HG02571 (cell line): ENCODE data around the gene LDB3.

ENCODE experiments used
- ATAC-seq: cut with Tn5 transposase; IDR thresholded peaks from one replicate; pipeline ENCODE4 v1.9.1; 2021; ENCODE audit warnings: mild to moderate bottlenecking, moderate library complexity; ENCODE audit not compliant: unreplicated experiment

LDB3 gene

DNA sequence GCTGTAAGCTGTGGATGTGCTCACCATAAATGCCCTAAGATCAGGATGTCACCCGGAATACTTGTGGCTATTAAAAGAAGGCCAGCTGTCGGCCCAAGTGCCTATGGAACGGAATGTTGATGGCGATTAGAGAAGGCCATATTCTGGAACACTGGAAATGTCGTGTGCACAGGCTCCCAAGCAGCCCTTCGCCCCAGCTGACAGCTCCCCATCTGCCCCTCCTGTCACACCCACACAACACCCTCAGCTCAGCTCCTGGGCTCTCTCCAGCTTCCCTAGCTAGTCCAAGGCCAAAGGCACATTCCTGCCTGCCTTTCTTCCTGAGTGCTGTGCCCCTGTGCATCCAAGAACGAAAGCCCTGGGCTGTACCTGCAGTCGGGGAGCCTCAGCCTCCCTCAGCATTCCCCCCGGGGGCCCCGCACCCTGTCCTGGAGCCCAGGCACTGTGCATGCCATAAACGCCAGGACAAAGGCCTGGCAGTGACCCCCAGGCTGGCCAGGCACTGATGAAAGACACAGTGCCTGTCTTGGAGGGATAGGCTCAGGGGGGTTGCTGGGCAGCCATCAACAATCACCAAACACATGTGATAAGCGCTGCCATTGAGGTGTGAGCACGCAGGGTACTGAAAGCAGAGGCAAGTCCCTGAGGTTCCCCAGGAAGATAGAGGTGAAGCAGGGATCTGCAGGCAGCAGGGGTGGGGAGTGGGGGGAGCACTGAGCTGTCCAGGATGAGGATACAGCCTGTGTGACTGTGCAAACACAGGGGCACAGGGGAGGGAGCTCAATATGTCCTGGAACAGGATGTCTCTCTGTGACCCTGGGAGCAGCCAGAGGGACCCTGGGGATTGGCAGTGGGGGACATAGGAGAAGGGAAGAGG is 3.7 kb upstream of the LDB3 start:
- no peak for ATAC-seq

DNA sequence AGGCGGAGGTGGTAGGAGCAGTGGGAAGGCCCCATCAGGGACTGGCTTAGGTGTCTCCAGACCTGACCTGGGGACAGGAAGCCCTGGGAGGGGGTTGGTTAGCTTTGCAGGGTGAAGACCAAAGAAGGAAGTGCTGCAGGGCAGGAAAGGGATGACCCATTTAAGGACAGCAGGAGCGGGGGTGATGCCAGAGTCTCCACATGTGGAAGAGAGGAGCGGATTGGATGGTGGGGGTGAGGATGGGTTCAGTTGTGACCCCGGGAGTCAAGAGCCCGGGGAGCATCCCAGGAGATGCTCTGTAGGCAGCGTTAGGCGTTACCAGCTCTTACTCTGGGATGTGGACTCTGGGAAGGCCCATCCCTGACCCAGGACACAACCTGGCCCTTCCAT is 3.1 kb upstream of the LDB3 start:
- ATAC-seq: no peak

DNA sequence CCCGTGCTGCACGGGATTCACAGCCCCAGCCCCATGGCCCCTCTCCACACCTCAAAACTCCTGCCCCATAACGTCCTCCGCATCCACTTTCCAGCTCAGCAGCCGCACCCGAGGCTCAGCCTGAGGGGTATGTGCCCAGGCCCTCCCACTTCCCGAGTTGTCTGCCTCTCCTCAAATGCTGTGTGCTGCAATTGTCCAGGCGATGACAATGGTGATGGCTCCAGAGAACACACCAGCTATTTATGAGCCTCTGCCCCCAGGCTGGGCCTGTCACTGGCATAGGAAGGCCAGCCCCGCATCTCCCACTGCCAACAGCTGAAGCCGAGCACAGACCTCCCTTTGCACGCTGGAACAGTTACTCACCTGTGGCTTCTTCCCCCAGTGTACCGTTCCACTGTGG is 2.4 kb upstream of the LDB3 start:
- ATAC-seq: no peak

DNA sequence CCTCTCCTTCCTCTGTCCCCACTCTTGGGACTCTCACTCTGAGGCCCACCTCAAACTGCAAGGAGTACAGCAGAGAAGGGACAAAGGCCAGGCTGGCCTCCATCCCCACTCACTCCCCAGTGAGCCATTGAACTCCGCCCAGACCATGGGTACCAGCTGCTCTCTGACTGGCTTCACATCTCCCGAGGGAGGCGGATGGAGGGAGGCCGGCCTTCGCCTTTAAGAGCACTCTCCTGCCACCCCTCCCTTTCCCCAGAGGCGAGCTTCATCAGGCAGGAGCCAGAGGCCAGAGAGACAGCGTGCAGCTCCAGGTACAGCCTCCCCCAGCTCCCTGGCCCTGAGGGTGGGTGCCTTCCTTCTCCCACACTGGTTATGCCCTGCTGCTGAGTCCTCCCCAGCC is 1.8 kb upstream of the LDB3 start:
- ATAC-seq: no peak

DNA sequence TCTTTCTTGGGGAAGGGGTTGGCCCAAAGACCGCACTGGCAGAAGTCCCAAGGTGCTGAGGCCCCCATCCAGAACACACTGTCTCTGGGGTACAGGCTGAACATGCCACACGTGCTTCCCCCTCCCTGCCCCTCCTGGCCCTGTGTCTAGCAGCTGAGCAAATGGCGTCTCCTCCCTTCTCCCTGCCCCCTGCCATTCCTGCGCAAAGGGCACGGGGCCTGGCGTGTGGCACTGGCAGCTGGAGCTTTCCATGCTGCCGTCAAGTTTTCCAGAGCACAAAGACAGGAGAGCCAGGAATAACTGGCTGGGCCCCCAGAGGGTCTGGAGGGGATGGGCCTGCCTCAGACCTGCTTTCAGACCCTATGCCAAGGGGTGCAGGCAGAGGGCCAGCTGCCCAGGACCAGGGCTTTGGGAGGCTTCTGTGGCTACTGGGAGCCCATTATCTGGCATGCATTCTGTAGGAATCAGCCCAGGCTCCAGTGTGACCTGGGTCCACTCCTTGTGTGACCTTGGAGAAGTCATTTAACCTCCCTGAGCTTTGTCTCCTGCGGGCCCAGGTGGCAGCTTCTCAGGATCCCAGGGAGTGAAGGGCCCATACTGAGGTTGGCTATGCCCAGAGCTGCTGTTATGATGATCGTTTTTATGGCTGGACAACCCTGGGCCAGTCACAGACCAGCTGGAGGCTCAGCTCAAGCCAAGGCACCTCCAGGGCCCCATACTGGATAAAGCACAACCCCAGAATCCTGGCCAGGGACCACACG is 710 bp upstream of the LDB3 start:
- ATAC-seq: no peak

DNA sequence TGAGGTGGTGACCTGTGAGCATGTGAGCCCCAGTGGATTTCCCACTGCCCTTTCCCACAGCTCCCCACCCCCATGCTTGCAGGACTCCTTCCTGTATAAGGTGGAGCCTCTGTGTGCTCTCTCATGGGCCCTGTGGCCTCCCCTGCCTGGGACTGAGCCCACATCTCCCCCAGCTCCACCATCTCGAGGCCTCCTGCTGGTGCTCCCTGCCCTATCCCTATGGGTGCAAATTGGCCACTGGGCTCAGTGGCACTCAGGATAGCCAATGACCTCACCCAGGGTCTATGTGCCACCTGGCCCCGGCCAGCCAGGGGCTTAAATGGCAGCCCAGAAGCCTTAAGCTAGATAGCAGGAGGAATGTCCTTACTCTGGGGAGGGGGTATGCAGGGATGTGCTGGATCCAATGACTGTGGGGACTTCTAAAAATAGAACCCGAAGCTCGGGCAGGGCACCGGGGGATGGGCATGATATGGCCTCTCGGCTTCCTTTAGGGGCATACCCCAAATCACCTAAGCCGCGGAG is 2.0 kb downstream of the LDB3 start:
- ATAC-seq: no peak

DNA sequence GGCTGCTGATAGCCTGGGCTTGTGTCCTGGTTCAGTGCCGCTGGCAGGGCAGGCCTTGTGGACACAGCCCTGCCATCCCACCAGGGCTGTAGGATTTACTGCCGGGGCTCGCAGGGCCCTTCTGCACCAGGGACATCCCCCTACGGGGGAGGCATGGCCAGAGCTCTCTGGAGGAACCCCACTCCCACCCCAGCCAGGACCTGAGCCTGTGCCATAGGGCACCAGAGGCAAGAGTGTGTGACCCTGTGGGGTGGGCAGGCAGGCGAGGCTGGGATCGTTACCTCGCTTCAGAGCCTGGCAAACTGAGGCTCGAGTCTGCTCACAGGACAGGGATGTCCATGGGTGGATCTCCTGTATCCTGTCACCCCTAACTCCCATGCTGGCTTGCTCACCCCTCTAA is 2.6 kb downstream of the LDB3 start:
- no peak for ATAC-seq

DNA sequence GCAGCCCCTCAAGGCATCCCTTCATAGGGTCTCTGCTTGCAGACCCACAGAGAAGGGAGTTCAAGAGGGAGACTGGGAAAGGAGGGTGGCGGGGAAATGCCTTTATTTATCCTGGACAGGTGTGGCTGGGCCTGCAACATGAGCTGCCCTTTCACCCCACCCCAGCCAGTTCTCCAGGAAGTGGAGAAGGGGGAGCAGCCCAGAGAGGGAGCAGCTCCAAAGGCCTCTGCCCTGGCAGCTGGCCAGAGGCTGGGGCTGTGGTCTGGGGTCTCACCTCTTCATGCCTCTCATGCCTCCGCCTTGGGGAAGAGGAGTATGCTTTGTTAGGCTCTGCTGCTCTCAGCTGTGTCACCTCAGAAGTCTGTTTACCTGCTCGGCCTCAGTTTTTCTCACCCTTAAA is 3.1 kb downstream of the LDB3 start:
- no peak for ATAC-seq

DNA sequence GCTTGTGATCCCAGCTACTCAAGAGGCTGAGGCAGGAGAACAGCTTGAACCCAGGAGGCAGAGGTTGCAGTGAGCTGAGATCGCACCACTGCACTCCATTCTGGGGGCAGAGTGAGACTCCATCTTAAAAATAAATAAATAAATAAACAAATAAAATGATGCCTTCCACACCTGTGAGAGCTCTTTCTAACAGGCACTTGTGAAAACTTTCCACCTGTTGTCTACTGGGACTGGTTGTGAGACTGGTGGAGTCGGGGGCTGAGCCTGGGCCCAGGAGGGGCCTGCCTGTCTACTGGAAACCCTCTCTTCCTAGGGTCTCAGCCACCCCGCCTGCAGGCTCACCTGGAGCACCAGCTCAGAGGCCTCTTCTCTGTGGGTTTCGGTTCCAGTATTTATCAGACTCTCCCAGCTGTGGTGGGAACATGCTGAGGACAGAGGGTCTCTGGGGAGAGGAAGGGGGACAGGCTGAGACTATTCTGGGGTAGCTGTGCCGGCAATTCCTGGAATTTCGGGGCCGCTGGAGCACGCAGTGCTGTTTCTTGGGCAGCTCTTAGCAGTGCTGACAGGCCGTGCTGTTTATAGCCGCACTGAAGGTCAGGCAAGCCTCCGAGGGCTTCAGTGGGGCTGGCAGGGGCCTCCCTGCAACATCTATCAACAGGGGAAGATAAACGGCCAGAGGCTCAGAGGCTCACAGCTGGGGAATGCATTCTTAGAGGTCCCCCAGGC is 3.8 kb downstream of the LDB3 start:
- no peak for ATAC-seq

DNA sequence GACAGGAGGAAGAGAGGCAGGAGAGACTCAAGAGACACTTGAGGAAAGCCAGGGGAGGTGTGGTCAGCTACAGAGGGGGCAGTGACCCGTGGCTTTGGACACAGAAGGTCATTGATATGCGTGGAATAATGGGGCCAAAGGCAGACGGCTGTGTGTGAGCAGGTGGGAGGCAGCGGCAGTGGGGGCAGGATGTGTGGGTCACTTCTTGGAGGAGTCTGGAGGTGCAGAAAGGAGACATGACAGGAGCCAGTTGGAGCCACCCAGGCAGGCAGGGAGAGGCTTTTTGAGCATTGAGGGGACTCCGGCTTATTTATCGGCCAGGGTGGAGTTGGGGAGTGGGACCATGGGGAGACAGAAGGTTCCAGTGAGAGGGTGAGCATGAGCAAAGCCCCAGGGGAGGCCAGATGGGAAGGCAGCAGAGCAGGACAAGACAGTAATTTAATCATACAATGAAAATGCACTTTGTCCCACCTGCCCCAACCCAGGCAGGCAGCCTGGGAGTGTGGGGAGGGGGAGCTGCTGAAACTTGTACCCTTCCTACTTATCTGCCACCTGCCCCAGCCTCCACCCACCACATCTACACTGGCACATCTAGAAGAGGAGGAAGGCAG is 5.0 kb downstream of the LDB3 start:
- no peak for ATAC-seq

DNA sequence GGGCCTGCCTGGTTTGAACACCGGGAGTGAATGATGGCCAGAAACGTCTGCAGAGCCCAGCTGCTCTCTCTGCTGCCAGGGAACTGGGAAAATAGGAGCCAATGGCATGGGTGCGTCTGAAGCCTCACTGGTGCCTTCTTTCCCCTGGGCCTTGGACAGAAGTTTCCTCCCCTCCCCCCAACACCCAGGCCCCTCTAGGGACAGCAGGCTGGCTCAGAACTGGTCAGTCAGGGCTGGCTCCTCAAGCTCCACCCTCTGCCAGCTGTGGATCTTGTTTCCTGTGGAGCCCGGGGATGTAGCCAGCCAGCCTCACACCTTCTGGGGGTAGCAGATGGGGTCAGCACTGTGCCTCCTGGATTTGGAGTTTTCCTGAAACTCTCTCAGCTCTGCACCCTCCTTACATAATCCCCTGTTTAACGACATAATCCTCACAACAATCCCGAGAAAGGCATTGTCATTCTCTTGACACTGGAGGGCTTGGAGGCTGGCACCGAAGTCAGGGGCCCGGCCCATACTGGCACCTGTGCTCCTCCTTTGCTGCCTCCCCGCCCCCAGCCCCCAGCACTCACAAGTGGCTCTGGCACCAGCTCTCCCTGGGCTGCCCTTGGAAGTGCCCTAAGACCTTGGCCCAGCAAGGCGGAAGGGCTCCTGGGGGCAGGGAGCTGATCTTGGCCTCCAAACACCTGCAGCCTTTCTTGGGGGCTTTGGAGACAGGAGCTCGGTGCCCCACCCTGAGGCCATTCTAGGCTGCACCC is 5.7 kb downstream of the LDB3 start:
- no peak for ATAC-seq

DNA sequence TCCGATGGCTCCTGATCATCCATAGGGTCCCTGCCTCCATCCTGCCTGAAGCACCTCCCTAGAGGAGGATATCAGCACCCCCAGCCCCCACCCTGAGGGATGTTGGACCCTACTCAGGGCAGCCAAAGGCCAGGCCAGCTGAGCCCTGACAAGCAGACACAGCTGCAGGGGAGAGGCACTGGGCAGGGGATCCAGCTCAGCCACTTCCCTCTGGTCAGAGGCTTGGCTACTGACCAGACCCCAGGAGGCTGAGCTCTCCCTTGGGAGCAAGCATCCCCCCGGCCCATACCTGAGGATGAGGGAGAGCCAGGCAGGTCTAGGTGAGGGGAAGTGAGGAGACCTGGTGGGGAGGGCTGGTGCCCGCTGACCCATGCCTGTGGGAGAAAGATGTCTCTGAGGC is 6.6 kb downstream of the LDB3 start:
- no peak for ATAC-seq

DNA sequence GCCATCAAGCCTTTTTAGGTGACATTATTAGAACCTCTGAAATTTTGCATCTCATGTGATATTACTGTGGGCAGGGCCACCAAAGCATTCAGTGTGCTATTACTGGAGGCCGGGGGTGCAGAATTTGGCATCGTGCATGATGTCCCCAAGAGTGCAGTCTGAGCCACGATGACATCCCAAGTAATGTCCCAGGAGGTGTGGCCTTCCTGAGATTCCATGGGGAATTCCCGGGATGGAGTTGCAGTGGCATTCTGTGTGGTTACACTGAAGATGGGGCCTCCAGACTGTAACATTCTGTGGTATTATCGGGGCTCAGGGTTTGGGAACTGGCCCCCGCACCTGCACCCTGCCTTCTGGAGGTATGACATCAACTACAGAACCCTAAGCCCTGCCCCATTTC is 9.1 kb downstream of the LDB3 start:
- no peak for ATAC-seq

DNA sequence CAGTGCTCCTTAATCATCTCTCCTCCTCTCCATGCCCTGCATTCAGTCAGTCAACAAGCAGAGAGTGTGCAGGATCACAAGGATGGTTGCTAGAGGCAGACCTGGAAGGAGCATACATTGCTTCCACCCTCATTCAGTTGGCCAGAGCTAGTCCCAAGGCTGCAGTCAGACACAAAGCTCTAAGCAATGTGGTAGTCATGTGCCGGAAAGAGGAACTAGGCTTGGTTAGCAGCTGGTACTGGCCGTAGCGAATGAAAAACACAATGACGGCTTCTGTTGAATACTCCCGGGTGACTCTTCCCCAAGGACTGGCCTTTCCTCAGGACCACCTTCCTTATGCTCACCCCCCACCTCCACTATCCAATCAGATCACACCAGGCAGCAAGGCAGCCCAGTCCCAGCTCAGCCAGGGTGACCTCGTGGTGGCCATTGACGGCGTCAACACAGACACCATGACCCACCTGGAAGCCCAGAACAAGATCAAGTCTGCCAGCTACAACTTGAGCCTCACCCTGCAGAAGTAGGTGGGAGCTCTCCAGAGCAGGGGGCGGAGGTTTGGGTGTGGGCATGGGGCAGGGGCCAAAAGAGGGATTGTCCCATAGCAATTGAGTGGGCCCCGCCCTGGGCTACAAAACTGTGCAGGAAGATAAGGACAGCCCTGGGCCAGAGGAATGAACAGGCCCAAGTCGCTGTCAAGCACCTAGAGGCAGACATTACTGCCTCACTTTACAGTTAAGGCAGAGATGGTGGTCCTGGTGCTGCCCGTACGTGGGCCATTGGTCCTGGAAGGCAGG is 10.9 kb downstream of the LDB3 start:
- no peak for ATAC-seq

DNA sequence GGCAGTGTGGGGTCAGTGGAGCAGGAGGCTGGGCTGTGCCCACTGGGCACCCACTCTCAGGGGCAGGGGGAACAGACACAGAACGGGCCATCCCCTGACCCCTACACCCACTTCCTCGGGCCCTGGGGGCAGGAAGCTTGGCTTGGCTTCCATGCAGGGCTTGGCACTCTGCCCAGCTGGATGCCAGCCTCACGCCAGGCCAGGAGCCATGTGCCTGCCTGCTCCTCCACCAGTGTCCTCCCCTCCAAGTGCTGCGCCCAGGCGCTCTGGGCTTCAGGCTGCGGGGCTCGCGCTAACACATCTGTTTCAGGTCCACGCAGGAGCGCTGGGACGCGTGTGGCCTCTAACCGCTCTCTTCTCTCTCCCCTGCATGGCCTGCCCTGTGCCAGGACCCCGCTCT is 12.7 kb downstream of the LDB3 start:
- no peak for ATAC-seq

DNA sequence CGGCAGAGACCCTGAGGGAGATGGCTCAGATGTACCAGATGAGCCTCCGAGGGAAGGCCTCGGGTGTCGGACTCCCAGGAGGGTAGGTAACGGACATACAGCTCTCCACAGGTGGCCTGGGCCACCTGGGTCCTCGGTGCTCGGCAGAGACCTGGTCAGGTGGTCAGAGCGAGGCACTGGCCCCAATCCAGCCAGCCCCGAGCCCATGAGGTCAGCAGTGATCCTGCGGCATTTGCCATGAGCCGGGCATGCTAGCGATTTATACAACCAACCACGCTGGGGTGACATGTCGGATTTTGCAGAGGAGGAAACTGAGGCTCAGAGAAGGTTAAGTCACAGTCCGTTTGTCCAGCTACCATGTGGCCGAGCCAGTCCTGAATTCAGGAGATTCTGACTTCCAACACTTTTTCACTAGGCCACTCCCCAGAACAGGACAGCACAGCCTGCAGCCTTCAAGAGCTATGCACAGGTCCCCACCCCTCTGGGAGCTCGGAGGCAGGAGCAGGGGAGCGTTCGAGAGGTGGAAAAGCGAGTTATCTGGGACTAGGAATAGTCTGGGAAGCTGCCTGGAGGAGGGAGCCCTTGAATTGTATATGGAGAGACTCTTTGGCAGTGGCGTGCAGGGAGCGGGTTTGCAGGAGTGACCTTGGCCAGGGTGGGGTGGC is 13.5 kb downstream of the LDB3 start:
- ATAC-seq: no peak

DNA sequence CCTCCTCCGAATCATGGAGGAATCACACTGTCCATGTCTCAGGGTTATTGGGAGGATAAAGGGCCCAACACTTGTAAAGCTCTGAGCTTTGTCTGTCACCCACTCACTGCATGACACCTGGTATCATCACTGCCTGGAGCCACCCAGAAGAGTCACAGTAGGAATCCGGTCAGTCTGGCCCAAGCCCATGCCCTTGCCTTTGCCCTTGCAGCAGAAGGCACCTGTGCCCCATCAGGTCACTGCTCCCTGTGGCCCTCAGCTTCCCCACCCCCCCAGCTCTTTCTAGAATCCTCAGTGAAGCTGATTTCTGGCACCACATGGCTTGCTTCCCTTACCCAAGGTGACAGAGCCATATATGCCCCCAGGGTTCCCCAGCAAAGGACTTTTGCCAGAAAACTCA is 14.4 kb downstream of the LDB3 start:
- no peak for ATAC-seq

DNA sequence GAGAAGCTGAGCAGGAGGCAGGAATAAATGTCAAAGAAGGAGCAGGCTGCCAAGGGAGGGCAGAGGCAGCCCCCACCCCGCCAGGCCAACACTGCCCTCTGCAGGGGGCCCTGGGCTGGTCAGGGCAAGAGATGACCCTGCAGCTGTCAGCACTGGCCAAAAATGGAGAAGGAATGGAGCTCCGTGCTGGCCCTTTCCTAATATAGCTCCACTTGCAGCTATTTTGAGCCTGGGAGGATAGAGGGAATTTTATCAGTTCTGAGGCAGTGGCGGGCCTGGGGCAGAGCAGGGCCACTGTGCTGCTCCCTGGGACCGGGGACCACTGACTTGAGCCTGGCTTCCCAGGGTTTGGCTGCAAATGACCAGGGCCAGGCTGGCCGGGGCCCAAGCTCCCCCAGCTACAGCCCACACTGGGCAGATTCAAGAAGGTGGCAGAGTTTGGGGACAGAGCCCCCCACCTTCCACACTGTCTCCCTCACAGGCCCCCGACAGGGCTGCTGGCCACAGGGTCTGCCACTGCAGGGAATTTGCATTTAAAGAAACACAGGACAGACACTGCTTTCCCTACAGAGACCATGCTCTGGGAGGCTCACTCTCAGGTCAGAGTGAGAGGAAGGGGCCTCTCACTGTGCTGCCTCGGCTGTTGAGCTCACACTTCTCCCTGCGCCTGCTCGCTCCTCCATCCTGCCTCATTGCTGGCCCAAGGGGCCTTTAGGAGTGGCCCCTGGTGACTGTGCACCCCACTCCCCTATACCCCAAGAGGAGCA is 16.2 kb downstream of the LDB3 start:
- no peak for ATAC-seq
